ENCODE results near the gene MAPK4. TPM values are rescaled to one million over a fixed set of nuclear protein-coding genes. Genes with fewer than 3 reads are reported as not detected.

MAPK4 gene
- total RNA-seq, 1 donor from 2014 or later, result 0.11 TPM

DNA sequence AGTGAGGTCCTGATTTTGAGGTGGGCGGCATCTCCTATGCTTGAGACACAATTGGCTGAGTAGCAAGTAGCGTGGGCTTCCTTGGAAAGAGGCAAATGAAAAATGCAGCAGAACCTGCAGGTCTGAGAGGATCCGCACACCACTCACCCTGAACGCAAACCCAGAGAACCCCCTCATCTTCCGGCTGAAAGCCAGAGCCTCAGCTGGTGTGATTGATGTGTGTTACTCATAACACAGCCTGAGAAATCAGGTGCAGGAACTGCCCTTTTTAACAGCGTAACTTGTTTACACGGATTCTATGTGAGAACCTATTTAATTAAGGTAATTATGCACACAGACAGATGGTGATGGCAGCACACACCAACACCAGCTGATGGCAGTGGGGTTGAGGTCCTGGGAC lies 136.5 kb downstream of the MAPK4 start:
- Mint-ChIP-seq H3K9me3 (ENCODE audit: unreplicated experiment) (no peaks in the 10 kb centered on the region), H3K36me3 (ENCODE audit: low read depth, unreplicated experiment) (no peaks in the 10 kb centered on the region), H3K4me1 (ENCODE audit: low read depth, unreplicated experiment) (no peaks in the 10 kb centered on the region), H3K4me3 (ENCODE audit: unreplicated experiment) (no peak overlapping the region), H3K27ac (ENCODE audit: unreplicated experiment) (no peak overlapping the region), H3K27me3 (ENCODE audit: low read depth, unreplicated experiment) (peaks cover 26% of the 10 kb centered on the region)
- DNase-seq (ENCODE audit: low read depth) (no peak), FAIRE-seq (no peak)
- H2AFZ ChIP-seq (ENCODE audit: low read depth, low read length), result no peak overlapping the region
- TF ChIP-seq, protein P1, sequence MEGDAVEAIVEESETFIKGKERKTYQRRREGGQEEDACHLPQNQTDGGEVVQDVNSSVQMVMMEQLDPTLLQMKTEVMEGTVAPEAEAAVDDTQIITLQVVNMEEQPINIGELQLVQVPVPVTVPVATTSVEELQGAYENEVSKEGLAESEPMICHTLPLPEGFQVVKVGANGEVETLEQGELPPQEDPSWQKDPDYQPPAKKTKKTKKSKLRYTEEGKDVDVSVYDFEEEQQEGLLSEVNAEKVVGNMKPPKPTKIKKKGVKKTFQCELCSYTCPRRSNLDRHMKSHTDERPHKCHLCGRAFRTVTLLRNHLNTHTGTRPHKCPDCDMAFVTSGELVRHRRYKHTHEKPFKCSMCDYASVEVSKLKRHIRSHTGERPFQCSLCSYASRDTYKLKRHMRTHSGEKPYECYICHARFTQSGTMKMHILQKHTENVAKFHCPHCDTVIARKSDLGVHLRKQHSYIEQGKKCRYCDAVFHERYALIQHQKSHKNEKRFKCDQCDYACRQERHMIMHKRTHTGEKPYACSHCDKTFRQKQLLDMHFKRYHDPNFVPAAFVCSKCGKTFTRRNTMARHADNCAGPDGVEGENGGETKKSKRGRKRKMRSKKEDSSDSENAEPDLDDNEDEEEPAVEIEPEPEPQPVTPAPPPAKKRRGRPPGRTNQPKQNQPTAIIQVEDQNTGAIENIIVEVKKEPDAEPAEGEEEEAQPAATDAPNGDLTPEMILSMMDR (IDR thresholded peaks at IDR 0.05; ENCODE audit: insufficient read depth, low read depth, low read length), result no peak
- TF ChIP-seq EZH2 (IDR thresholded peaks at IDR 0.05; ENCODE audit: insufficient read depth, low read length), result no peak
- H3K9ac ChIP-seq (ENCODE audit: low read length), result no peak overlapping the region
- no peaks in the 10 kb centered on the region for H4K20me1 ChIP-seq (ENCODE audit: insufficient read depth, low read length)
- no peak overlapping the region for H3K4me2 ChIP-seq (ENCODE audit: low read length)
- H3K36me3 ChIP-seq (ENCODE audit: insufficient read depth, low read length), result no peaks in the 10 kb centered on the region
- no peaks in the 10 kb centered on the region for H3K4me1 ChIP-seq (ENCODE audit: insufficient read depth, low read length)
- H3K4me3 ChIP-seq (ENCODE audit: insufficient read depth, low read depth, low read length), result no peak overlapping the region
- no peaks in the 10 kb centered on the region for H3K79me2 ChIP-seq (ENCODE audit: insufficient read depth, low read length)
- H3K27ac ChIP-seq (ENCODE audit: low read depth, low read length), result no peak overlapping the region
- no peaks in the 10 kb centered on the region for H3K9me3 ChIP-seq (ENCODE audit: insufficient read depth, low read depth, low read length)
- H3K27me3 ChIP-seq (ENCODE audit: insufficient read depth, low read length), result no peaks in the 10 kb centered on the region

DNA sequence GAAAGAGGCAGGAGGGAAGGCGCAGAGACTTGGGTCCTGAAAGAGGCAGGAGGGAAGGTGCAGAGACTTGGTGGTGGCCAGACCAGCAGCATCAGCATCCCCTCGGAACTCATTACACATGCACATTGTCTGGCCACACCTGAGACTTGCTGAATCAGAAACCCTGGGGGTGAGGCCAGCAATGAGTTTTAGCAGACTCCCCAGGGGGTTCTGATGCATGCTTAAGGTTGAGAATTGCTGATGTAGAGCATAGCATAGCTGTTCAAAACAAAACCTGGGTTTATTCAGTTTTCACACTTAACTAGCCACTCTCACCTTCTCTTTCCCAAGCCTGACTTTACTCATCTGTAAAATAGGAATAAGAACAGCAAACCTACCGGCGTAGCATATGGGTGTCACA lies 137.0 kb downstream of the MAPK4 start:
- H3K9ac ChIP-seq (ENCODE audit: low read length), result no peak overlapping the region

DNA sequence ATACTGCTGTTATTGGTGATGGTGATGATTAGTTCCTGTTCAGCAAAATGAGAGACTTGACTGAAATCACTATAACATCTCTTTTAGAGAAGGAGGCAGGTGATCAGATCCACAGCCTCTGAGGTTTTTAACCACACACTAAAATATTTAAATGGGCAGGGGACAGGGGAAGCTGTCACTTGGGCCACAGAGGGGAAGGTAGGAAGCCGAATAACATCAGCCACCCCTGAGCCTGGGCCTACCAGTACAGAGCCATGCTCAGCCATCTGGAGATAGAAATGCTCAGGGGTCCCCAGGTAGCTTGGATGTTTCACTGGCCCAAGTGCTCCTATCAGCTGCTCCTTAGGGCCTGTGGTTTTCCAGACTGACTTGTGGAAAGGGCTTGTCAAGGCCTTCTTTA lies 137.6 kb downstream of the MAPK4 start:
- Histone ChIP-seq H3K9ac (ENCODE audit: low read length) (no peak overlapping the region), H3K79me2 (ENCODE audit: insufficient read depth, low read length) (no peaks in the 10 kb centered on the region), H3K4me2 (ENCODE audit: low read length) (no peak overlapping the region), H3K4me3 (ENCODE audit: insufficient read depth, low read depth, low read length) (no peak overlapping the region), H3K27me3 (ENCODE audit: insufficient read depth, low read length) (no peaks in the 10 kb centered on the region), H3K27ac (ENCODE audit: low read depth, low read length) (no peak overlapping the region), H3K4me1 (ENCODE audit: insufficient read depth, low read length) (no peaks in the 10 kb centered on the region), H4K20me1 (ENCODE audit: insufficient read depth, low read length) (no peaks in the 10 kb centered on the region), H2AFZ (ENCODE audit: low read depth, low read length) (no peak overlapping the region), H3K36me3 (ENCODE audit: insufficient read depth, low read length) (no peaks in the 10 kb centered on the region), H3K9me3 (ENCODE audit: insufficient read depth, low read depth, low read length) (no peaks in the 10 kb centered on the region)
- H3K36me3 Mint-ChIP-seq (ENCODE audit: low read depth, unreplicated experiment), result no peaks in the 10 kb centered on the region
- TF ChIP-seq, protein P1 (IDR thresholded peaks at IDR 0.05; ENCODE audit: insufficient read depth, low read depth, low read length), result no peak
- no peak for TF ChIP-seq EZH2 (IDR thresholded peaks at IDR 0.05; ENCODE audit: insufficient read depth, low read length)
- no peaks in the 10 kb centered on the region for H3K4me1 Mint-ChIP-seq (ENCODE audit: low read depth, unreplicated experiment)
- no peak overlapping the region for H3K27ac Mint-ChIP-seq (ENCODE audit: unreplicated experiment)
- H3K27me3 Mint-ChIP-seq (ENCODE audit: low read depth, unreplicated experiment), result peaks cover 23% of the 10 kb centered on the region
- no peak for DNase-seq (ENCODE audit: low read depth)
- H3K4me3 Mint-ChIP-seq (ENCODE audit: unreplicated experiment), result no peak overlapping the region
- H3K9me3 Mint-ChIP-seq (ENCODE audit: unreplicated experiment), result no peaks in the 10 kb centered on the region
- FAIRE-seq, result no peak

More for the DNA sequence above, 137.0 kb downstream of the MAPK4 start:
- DNase-seq (ENCODE audit: low read depth), result no peak
- no peak for FAIRE-seq
- no peak overlapping the region for H3K27ac Mint-ChIP-seq (ENCODE audit: unreplicated experiment)
- H3K4me3 Mint-ChIP-seq (ENCODE audit: unreplicated experiment), result no peak overlapping the region
- no peaks in the 10 kb centered on the region for H3K79me2 ChIP-seq (ENCODE audit: insufficient read depth, low read length)
- H3K27me3 Mint-ChIP-seq (ENCODE audit: low read depth, unreplicated experiment), result peaks cover 23% of the 10 kb centered on the region
- H3K4me3 ChIP-seq (ENCODE audit: insufficient read depth, low read depth, low read length), result no peak overlapping the region
- H3K36me3 ChIP-seq (ENCODE audit: insufficient read depth, low read length), result no peaks in the 10 kb centered on the region
- no peaks in the 10 kb centered on the region for H3K4me1 ChIP-seq (ENCODE audit: insufficient read depth, low read length)
- no peak for TF ChIP-seq EZH2 (IDR thresholded peaks at IDR 0.05; ENCODE audit: insufficient read depth, low read length)
- TF ChIP-seq, protein P1 (IDR thresholded peaks at IDR 0.05; ENCODE audit: insufficient read depth, low read depth, low read length), result no peak
- H2AFZ ChIP-seq (ENCODE audit: low read depth, low read length), result no peak overlapping the region
- no peaks in the 10 kb centered on the region for H3K9me3 ChIP-seq (ENCODE audit: insufficient read depth, low read depth, low read length)
- H3K27me3 ChIP-seq (ENCODE audit: insufficient read depth, low read length), result no peaks in the 10 kb centered on the region
- no peak overlapping the region for H3K4me2 ChIP-seq (ENCODE audit: low read length)
- no peaks in the 10 kb centered on the region for H4K20me1 ChIP-seq (ENCODE audit: insufficient read depth, low read length)
- H3K27ac ChIP-seq (ENCODE audit: low read depth, low read length), result no peak overlapping the region
- H3K4me1 Mint-ChIP-seq (ENCODE audit: low read depth, unreplicated experiment), result no peaks in the 10 kb centered on the region
- no peaks in the 10 kb centered on the region for H3K9me3 Mint-ChIP-seq (ENCODE audit: unreplicated experiment)
- H3K36me3 Mint-ChIP-seq (ENCODE audit: low read depth, unreplicated experiment), result no peaks in the 10 kb centered on the region
